Measurements from ENCODE around the gene ATXN7L1.

The ATXN7L1 gene

DNA sequence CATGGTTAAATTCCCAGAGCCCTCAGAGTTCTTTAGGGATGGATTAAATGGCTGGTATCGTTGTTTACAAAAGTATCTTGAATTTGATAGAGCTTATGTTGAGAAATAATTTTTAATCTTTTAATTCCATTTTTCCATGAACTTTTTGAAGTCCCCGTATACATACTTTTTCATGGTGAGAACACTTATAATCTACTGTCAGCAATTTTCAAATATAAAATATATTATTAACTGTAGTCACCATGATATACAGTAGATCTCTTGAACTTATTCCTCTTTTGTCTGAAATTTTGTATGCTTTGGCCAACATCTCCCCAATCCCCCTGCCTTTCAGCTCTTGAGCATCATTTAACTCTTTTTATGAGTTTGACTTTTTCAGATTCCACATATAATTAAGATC lies 304.5 kb downstream of the ATXN7L1 start:
- H3K4me3 ChIP-seq (ENCODE audit: low read length): no peak overlapping the region
- H3F3A ChIP-seq (ENCODE audit: insufficient read depth, low read length): no peaks in the 10 kb centered on the region
- no peaks in the 10 kb centered on the region for H3K4me1 ChIP-seq (ENCODE audit: low read length)
- no peak overlapping the region for H2AFZ ChIP-seq (ENCODE audit: low read length)
- no peaks in the 10 kb centered on the region for H3K9me2 ChIP-seq (replicated peaks; ENCODE audit: insufficient read depth, low read length)
- no peak for TF ChIP-seq EZH2 (optimal IDR thresholded peaks at IDR 0.05; ENCODE audit: low read depth, low read length)
- TF ChIP-seq EZH2phosphoT487 (IDR thresholded peaks at IDR 0.05; ENCODE audit: low read length): no peak
- TF ChIP-seq, protein P1, sequence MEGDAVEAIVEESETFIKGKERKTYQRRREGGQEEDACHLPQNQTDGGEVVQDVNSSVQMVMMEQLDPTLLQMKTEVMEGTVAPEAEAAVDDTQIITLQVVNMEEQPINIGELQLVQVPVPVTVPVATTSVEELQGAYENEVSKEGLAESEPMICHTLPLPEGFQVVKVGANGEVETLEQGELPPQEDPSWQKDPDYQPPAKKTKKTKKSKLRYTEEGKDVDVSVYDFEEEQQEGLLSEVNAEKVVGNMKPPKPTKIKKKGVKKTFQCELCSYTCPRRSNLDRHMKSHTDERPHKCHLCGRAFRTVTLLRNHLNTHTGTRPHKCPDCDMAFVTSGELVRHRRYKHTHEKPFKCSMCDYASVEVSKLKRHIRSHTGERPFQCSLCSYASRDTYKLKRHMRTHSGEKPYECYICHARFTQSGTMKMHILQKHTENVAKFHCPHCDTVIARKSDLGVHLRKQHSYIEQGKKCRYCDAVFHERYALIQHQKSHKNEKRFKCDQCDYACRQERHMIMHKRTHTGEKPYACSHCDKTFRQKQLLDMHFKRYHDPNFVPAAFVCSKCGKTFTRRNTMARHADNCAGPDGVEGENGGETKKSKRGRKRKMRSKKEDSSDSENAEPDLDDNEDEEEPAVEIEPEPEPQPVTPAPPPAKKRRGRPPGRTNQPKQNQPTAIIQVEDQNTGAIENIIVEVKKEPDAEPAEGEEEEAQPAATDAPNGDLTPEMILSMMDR (IDR thresholded peaks at IDR 0.05; ENCODE audit: low read length): no peak
- no peak overlapping the region for H3K9ac ChIP-seq (ENCODE audit: low read length)
- no peak overlapping the region for H3K27ac ChIP-seq (ENCODE audit: low read length)
- no peak overlapping the region for H3K4me2 ChIP-seq (ENCODE audit: low read depth, low read length)
- DNase-seq: no peak
- no peaks in the 10 kb centered on the region for H4K20me1 ChIP-seq (ENCODE audit: insufficient read depth, low read length)
- no peaks in the 10 kb centered on the region for H3K79me2 ChIP-seq (ENCODE audit: low read length)
- H3K9me3 ChIP-seq (replicated peaks; ENCODE audit: insufficient read depth, low read length): no peaks in the 10 kb centered on the region
- no peaks in the 10 kb centered on the region for H3K27me3 ChIP-seq (replicated peaks; ENCODE audit: insufficient read depth, low read length)
- H3K36me3 ChIP-seq (replicated peaks; ENCODE audit: insufficient read depth, low read length): no peaks in the 10 kb centered on the region

DNA sequence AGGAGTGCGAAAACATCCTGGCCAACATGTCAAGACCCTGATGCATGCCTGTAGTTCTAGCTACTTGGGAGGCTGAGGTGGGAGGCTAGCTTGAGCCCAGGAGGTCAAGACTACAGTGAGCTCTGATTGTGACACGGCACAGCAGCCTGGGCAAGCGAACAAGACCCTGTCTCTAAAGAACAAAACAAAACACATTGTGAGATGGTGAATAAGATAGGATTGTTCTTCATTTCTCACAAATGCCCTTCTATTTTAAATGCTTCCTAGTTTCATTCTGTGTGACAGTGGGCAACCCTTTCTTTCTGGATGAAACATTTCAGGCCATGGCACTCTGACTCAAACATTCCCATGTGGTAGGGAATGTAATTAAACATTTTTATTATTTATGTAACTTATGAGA lies 308.6 kb downstream of the ATXN7L1 start:
- Histone ChIP-seq H3K36me3 (replicated peaks; ENCODE audit: insufficient read depth, low read length) (peaks cover 4% of the 10 kb centered on the region; the same call in 1 of the 2 replicates), H3K27me3 (replicated peaks; ENCODE audit: insufficient read depth, low read length) (no peaks in the 10 kb centered on the region), H2AFZ (ENCODE audit: low read length) (no peak overlapping the region), H3K79me2 (ENCODE audit: low read length) (no peaks in the 10 kb centered on the region), H3K4me2 (ENCODE audit: low read depth, low read length) (no peak overlapping the region), H3K9ac (ENCODE audit: low read length) (no peak overlapping the region), H3K9me2 (replicated peaks; ENCODE audit: insufficient read depth, low read length) (no peaks in the 10 kb centered on the region), H3K9me3 (replicated peaks; ENCODE audit: insufficient read depth, low read length) (no peaks in the 10 kb centered on the region), H3K27ac (ENCODE audit: low read length) (no peak overlapping the region), H3K4me3 (ENCODE audit: low read length) (no peak overlapping the region), H4K20me1 (ENCODE audit: insufficient read depth, low read length) (no peaks in the 10 kb centered on the region; the same call in 1 of the 2 replicates), H3F3A (ENCODE audit: insufficient read depth, low read length) (no peaks in the 10 kb centered on the region), H3K4me1 (ENCODE audit: low read length) (peaks cover 7% of the 10 kb centered on the region)
- TF ChIP-seq, protein P1 (IDR thresholded peaks at IDR 0.05; ENCODE audit: low read length): no peak
- no peak for TF ChIP-seq EZH2phosphoT487 (IDR thresholded peaks at IDR 0.05; ENCODE audit: low read length)
- no peak for DNase-seq

DNA sequence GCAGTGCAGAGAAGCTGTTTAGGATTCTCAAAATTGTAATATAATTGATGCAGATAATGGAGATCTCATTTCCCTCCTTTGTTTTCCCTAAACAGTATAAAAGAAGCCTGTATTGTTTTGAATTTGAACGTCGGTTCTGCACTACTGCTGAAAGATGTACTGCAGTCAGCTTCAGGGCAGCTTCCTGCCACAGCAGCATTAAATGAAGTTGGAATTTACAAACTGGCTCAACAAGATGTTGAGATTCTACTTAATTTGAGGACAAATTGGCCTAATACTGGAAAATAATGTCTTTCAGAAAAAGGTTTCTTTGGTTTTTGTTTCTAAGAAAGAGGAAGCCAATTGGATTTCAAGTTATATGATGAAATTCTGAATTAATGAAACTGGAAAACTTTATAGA lies 309.4 kb downstream of the ATXN7L1 start:
- no peaks in the 10 kb centered on the region; the same call in 1 of the 2 replicates for H4K20me1 ChIP-seq (ENCODE audit: insufficient read depth, low read length)
- no peaks in the 10 kb centered on the region for H3K27me3 ChIP-seq (replicated peaks; ENCODE audit: insufficient read depth, low read length)
- DNase-seq: no peak
- H2AFZ ChIP-seq (ENCODE audit: low read length): no peak overlapping the region
- H3F3A ChIP-seq (ENCODE audit: insufficient read depth, low read length): no peaks in the 10 kb centered on the region
- peaks cover 7% of the 10 kb centered on the region for H3K4me1 ChIP-seq (ENCODE audit: low read length)
- no peaks in the 10 kb centered on the region for H3K9me2 ChIP-seq (replicated peaks; ENCODE audit: insufficient read depth, low read length)
- H3K79me2 ChIP-seq (ENCODE audit: low read length): no peaks in the 10 kb centered on the region
- H3K4me2 ChIP-seq (ENCODE audit: low read depth, low read length): no peak overlapping the region
- H3K36me3 ChIP-seq (replicated peaks; ENCODE audit: insufficient read depth, low read length): peaks cover 8% of the 10 kb centered on the region
- no peaks in the 10 kb centered on the region for H3K9me3 ChIP-seq (replicated peaks; ENCODE audit: insufficient read depth, low read length)
- H3K27ac ChIP-seq (ENCODE audit: low read length): no peak overlapping the region
- H3K9ac ChIP-seq (ENCODE audit: low read length): no peak overlapping the region
- H3K4me3 ChIP-seq (ENCODE audit: low read length): no peak overlapping the region
- TF ChIP-seq EZH2phosphoT487 (IDR thresholded peaks at IDR 0.05; ENCODE audit: low read length) (no peak), EZH2 (optimal IDR thresholded peaks at IDR 0.05; ENCODE audit: low read depth, low read length) (no peak)
- TF ChIP-seq, protein P1 (IDR thresholded peaks at IDR 0.05; ENCODE audit: low read length): no peak

All from MM.1S (cell line).